Measurements from ENCODE around the gene OPN1MW.
"Not testable (repeated sequence)": the region's sequence is repeated elsewhere in the genome, so short reads cannot be mapped to it uniquely, and the experiment has no call there.

The OPN1MW gene
- 0 reads per million in 9 experiments for total RNA-seq

GRCh38 chrX:154182296-154182695, at the start of gene OPN1MW:
Gene OPN1MW (plus strand): TSS chrX:154182596. CDS start chrX:154182678, 82 bp downstream.
- not testable (repeated sequence) for H3K27me3 Mint-ChIP-seq; H3K4me3 Mint-ChIP-seq; DNase-seq; H3K36me3 Mint-ChIP-seq (ENCODE audit: insufficient read depth); ATAC-seq (replicated peaks); H3K9me3 Mint-ChIP-seq; H3K4me1 Mint-ChIP-seq (ENCODE audit: low read depth in 2 of 2); H3K27ac Mint-ChIP-seq

GRCh38 chrX:154135458-154136229, 46.8 kb upstream of the OPN1MW start:
- ATAC-seq (replicated peaks) (peak; percentile 59), DNase-seq (peak in 1 of 3 experiments; percentile 5)
- H3K36me3 Mint-ChIP-seq (ENCODE audit: insufficient read depth) = peaks cover 3% of the 10 kb centered on the region
- H3K9me3 Mint-ChIP-seq = no peaks in the 10 kb centered on the region
- peak overlapping the region; percentile 76 to 84 for H3K4me3 Mint-ChIP-seq
- H3K27me3 Mint-ChIP-seq = no peaks in the 10 kb centered on the region
- peak overlapping the region; percentile 93 to 96 for H3K27ac Mint-ChIP-seq
- peaks cover 10 to 13% of the 10 kb centered on the region in 2 donors for H3K4me1 Mint-ChIP-seq (ENCODE audit: low read depth in 2 of 2)

GRCh38 chrX:154136627-154137161, 45.7 kb upstream of the OPN1MW start:
- peaks cover 3% of the 10 kb centered on the region for H3K36me3 Mint-ChIP-seq (ENCODE audit: insufficient read depth)
- ATAC-seq (replicated peaks) (peak; percentile 78), DNase-seq (peak; percentile 60 to 69 (median 66))
- peaks cover 10 to 13% of the 10 kb centered on the region in 2 donors for H3K4me1 Mint-ChIP-seq (ENCODE audit: low read depth in 2 of 2)
- peak overlapping the region; percentile 76 to 84 for H3K4me3 Mint-ChIP-seq
- no peaks in the 10 kb centered on the region for H3K27me3 Mint-ChIP-seq
- no peaks in the 10 kb centered on the region for H3K9me3 Mint-ChIP-seq
- peak overlapping the region; percentile 93 to 96 for H3K27ac Mint-ChIP-seq

- no peaks in the 10 kb centered on the region for H3K27me3 Mint-ChIP-seq
- no peak overlapping the region for H3K4me3 Mint-ChIP-seq
- peaks cover 5% of the 10 kb centered on the region for H3K36me3 Mint-ChIP-seq (ENCODE audit: insufficient read depth)
- no peak for ATAC-seq (replicated peaks)
- peak overlapping the region; percentile 80 to 85 for H3K27ac Mint-ChIP-seq
- H3K9me3 Mint-ChIP-seq = no peaks in the 10 kb centered on the region
- H3K4me1 Mint-ChIP-seq (ENCODE audit: low read depth in 2 of 2) = peaks cover 10 to 13% of the 10 kb centered on the region in 2 donors
- DNase-seq = no peak
Measured at GRCh38 chrX:154138857-154139256, 43.5 kb upstream of the OPN1MW start.

- Mint-ChIP-seq H3K36me3 (ENCODE audit: insufficient read depth) (peaks cover 6% of the 10 kb centered on the region), H3K27me3 (no peaks in the 10 kb centered on the region), H3K4me1 (ENCODE audit: low read depth in 2 of 2) (peaks cover 10 to 13% of the 10 kb centered on the region in 2 donors), H3K9me3 (no peaks in the 10 kb centered on the region), H3K27ac (peak overlapping the region in 1 of 2 donors; percentile 49), H3K4me3 (no peak overlapping the region)
- ATAC-seq (replicated peaks) (no peak), DNase-seq (no peak)
Measured at GRCh38 chrX:154140206-154140605, 42.2 kb upstream of the OPN1MW start.

GRCh38 chrX:154140742-154141141, 41.7 kb upstream of the OPN1MW start:
- H3K27ac Mint-ChIP-seq = peak overlapping the region in 1 of 2 donors; percentile 49
- H3K4me1 Mint-ChIP-seq (ENCODE audit: low read depth in 2 of 2) = peaks cover 8 to 11% of the 10 kb centered on the region in 2 donors
- no peak overlapping the region for H3K4me3 Mint-ChIP-seq
- H3K27me3 Mint-ChIP-seq = no peaks in the 10 kb centered on the region
- H3K36me3 Mint-ChIP-seq (ENCODE audit: insufficient read depth) = peaks cover 6% of the 10 kb centered on the region
- no peak for ATAC-seq (replicated peaks)
- no peak for DNase-seq
- no peaks in the 10 kb centered on the region for H3K9me3 Mint-ChIP-seq

GRCh38 chrX:154142386-154142785, 40.0 kb upstream of the OPN1MW start:
- no peak overlapping the region for H3K4me3 Mint-ChIP-seq
- no peaks in the 10 kb centered on the region for H3K27me3 Mint-ChIP-seq
- no peaks in the 10 kb centered on the region for H3K9me3 Mint-ChIP-seq
- DNase-seq (no peak), ATAC-seq (replicated peaks) (no peak)
- H3K27ac Mint-ChIP-seq = peak overlapping the region in 1 of 2 donors; percentile 31
- H3K36me3 Mint-ChIP-seq (ENCODE audit: insufficient read depth) = peaks cover 2% of the 10 kb centered on the region
- peaks cover 3 to 5% of the 10 kb centered on the region in 2 donors for H3K4me1 Mint-ChIP-seq (ENCODE audit: low read depth in 2 of 2)

- Mint-ChIP-seq H3K36me3 (ENCODE audit: insufficient read depth) (peaks cover 2% of the 10 kb centered on the region), H3K27ac (peak overlapping the region; percentile 31 to 53), H3K4me3 (no peak overlapping the region), H3K4me1 (ENCODE audit: low read depth in 2 of 2) (peaks cover 3 to 5% of the 10 kb centered on the region in 2 donors), H3K9me3 (no peaks in the 10 kb centered on the region), H3K27me3 (no peaks in the 10 kb centered on the region)
- ATAC-seq (replicated peaks) (no peak), DNase-seq (no peak)
Measured at GRCh38 chrX:154142950-154143745, 39.2 kb upstream of the OPN1MW start.

- H3K9me3 Mint-ChIP-seq; H3K4me1 Mint-ChIP-seq (ENCODE audit: low read depth in 2 of 2); H3K27me3 Mint-ChIP-seq; H3K4me3 Mint-ChIP-seq; ATAC-seq (replicated peaks); DNase-seq; H3K36me3 Mint-ChIP-seq (ENCODE audit: insufficient read depth): not testable (repeated sequence)
- H3K27ac Mint-ChIP-seq = peak within 1 kb of the TSS in 1 of 2 donors; percentile 53
Measured at GRCh38 chrX:154144010-154144409, 38.4 kb upstream of the OPN1MW start, which contains the start of gene OPN1LW. Gene OPN1LW (plus strand): TSS chrX:154144243. CDS start chrX:154144284, 41 bp downstream.

- not testable (repeated sequence) for ATAC-seq (replicated peaks); H3K4me1 Mint-ChIP-seq (ENCODE audit: low read depth in 2 of 2); H3K36me3 Mint-ChIP-seq (ENCODE audit: insufficient read depth); DNase-seq; H3K9me3 Mint-ChIP-seq; H3K4me3 Mint-ChIP-seq; H3K27ac Mint-ChIP-seq; H3K27me3 Mint-ChIP-seq
Measured at GRCh38 chrX:154151030-154151429, 31.4 kb upstream of the OPN1MW start.

- H3K27me3 Mint-ChIP-seq = not testable (repeated sequence)
Measured at GRCh38 chrX:154156221-154156620, 26.2 kb upstream of the OPN1MW start.

GRCh38 chrX:154157207-154157606, 25.2 kb upstream of the OPN1MW start:
- H3K36me3 Mint-ChIP-seq (ENCODE audit: insufficient read depth); H3K27ac Mint-ChIP-seq; DNase-seq; ATAC-seq (replicated peaks); H3K4me3 Mint-ChIP-seq; H3K4me1 Mint-ChIP-seq (ENCODE audit: low read depth in 2 of 2); H3K9me3 Mint-ChIP-seq; H3K27me3 Mint-ChIP-seq: not testable (repeated sequence)

More at GRCh38 chrX:154156221-154156620, 26.2 kb upstream of the OPN1MW start:
- not testable (repeated sequence) for H3K9me3 Mint-ChIP-seq; H3K4me3 Mint-ChIP-seq; H3K36me3 Mint-ChIP-seq (ENCODE audit: insufficient read depth); DNase-seq; H3K4me1 Mint-ChIP-seq (ENCODE audit: low read depth in 2 of 2); H3K27ac Mint-ChIP-seq; ATAC-seq (replicated peaks)

- not testable (repeated sequence) for H3K36me3 Mint-ChIP-seq (ENCODE audit: insufficient read depth); H3K27ac Mint-ChIP-seq; H3K4me1 Mint-ChIP-seq (ENCODE audit: low read depth in 2 of 2); H3K4me3 Mint-ChIP-seq; H3K27me3 Mint-ChIP-seq; DNase-seq; H3K9me3 Mint-ChIP-seq; ATAC-seq (replicated peaks)
Measured at GRCh38 chrX:154159345-154159744, 23.1 kb upstream of the OPN1MW start.
